Right lobe of liver (tissue), 6 donors: ENCODE data around the gene MYCT1. TPM values are rescaled to one million over a fixed set of nuclear protein-coding genes. Genes with fewer than 3 reads are reported as not detected.

ENCODE experiments used
- ATAC-seq, 4 donors: fragments of 200-7000 bp; cut with Tn5 transposase; one replicate each; pipeline ENCODE4 v1.9.1; 2020; ENCODE audit warnings: mild to moderate bottlenecking in 4 of 4, moderate library complexity in 4 of 4
- DNase-seq, 3 donors: peaks; one replicate each; pipeline ENCODE4 v3.0.0-alpha.2; 2020
- H3K27ac ChIP-seq, 3 donors: fragments of 200-600 bp; one replicate each; pipeline ENCODE4 v1.8.0; 2022
- H3K27me3 ChIP-seq, 2 donors: fragments of 200-600 bp; one replicate each; pipeline ENCODE4 v1.8.0; 2022
- H3K36me3 ChIP-seq, 4 donors: fragments of 200-600 bp; sonication (generic) in 1 of 4; one replicate each; pipeline versions ENCODE4 v1.5.1 to v1.8.0; 2017 to 2022; ENCODE audit warnings: control low read depth in 1 of 4
- H3K4me1 ChIP-seq, 4 donors: fragments of 200-600 bp; sonication (generic) in 1 of 4; one replicate each; pipeline versions ENCODE4 v1.5.1 to v1.8.0; 2017 to 2022; ENCODE audit warnings: control low read depth in 1 of 4
- H3K4me3 ChIP-seq, 3 donors: fragments of 200-600 bp; one replicate each; pipeline ENCODE4 v1.8.0; 2022
- H3K9me3 ChIP-seq, 4 donors: fragments of 200-600 bp; sonication (generic) in 1 of 4; one replicate each; pipeline versions ENCODE4 v1.5.1 to v1.8.0; 2017 to 2022; ENCODE audit warnings: control low read depth in 1 of 4
- POLR2A ChIP-seq: fragments of 450-650 bp; IDR thresholded peaks from one replicate; pipeline ENCODE4 v1.6.1; 2017; ENCODE audit warnings: antibody characterized with exemption, mild to moderate bottlenecking
- WGBS: methylation state at CpG from one replicate; pipeline ENCODE4 v1.1.6; 2018; ENCODE audit warnings: low coverage, low lambda C conversion rate; ENCODE audit not compliant: insufficient coverage; ENCODE audit errors: missing lambda C conversion rate; 5-methylcytosine and 5-hydroxymethylcytosine counted together
- intact Hi-C, 2 donors: fragments of 100-400 bp; cut with DNase I; formaldehyde crosslinking; loops; one replicate each; pipeline versions ENCODE4 v1.11.2 to v1.14.1; 2022
- total RNA-seq, 6 experiments: library from RNA; depleted of rRNA in 2 of 6; stranded (reverse); fragments of >200 nt in 2 of 6; fragmentation: NEBNext Ultra II Directional in 3 of 6; extraction: Animal tissue kit (Norgen Biotek cat#: 25700) in 3 of 6; gene quantifications; one replicate each; pipeline versions ENCODE4 v1.1.0 to v1.2.4, GENCODE V29; 2016 to 2023
- TF ChIP-seq, protein P1 (sequence below), 4 donors: fragments of 200-600 bp in 3 of 4; fragments of 450-650 bp in 1 of 4; IDR thresholded peaks; one replicate each; pipeline versions ENCODE4 v1.5.1 to v1.8.0; 2016 to 2022; ENCODE audit warnings: antibody characterized with exemption in 4 of 4, mild to moderate bottlenecking in 2 of 4
- donor health status: DM: no; HTN: yes; CAD: no.
- donor health status: DM: no; HTN: no; CAD: no.
- donor health status: DM: no; HTN: no; CAD: no.
- donor health status: DM: no; HTN: yes; CAD: no.
- donor health status: DM: no; HTN: yes; CAD: no.

Gene MYCT1
- total RNA-seq, 6 experiments from 2014 or later: 2.3 to 6.6 (median 4.7) TPM

DNA sequence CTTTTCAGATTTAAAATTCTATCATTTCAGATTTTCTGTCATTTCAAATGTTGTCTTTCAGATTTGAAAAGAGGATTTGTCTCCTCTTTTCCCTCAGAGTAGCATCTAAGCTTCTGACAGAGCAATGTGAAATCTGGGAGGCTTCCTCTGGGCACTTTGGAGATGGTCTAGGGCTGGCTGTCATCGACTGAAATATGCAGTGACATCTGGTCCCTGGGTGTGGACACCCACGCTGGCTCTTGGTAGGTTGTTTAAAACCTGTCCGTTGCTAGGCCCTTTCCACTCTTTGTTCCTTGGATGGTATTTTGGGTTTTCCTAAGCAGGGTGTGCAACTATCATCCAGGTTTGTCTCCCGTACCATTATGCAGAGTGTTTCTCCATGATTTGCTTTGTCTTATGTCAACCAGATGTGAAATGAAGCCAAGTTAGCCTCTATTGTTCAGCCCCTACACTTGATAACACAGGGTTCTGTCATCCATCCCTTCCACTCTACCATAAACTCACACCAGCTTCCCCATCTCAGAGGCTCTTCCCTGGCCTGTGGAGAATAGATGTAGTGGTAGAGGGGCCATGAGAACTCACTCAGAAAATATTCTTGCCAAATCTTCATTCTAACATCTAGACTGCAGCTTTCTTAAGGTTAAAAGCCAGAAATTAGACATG lies 47.9 kb downstream of the MYCT1 start:
- whole genome bisulfite sequencing: 72% methylated on average over 4 of the region's 4 CpGs
- no peak for DNase-seq

DNA sequence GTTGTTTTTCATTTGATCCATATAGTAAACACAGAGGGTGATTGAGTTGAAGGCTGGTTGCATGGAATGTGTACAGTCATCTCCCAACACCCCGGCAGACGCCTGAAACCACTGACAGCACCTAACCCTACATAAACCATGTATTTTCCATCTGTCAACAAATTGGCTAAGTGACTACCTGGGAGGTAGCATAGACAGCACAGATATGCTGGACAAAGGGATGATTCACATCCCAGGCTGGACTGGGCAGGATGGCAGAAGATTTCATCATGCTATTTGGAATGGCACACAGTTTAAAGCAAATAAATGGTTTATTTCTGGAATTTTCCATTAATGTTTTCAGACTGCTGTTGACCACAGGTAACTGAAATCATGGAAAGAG lies 48.5 kb downstream of the MYCT1 start:
- H3K4me3 ChIP-seq: no peak overlapping the region
- no peaks in the 10 kb centered on the region for H3K27me3 ChIP-seq
- no peak for DNase-seq
- H3K9me3 ChIP-seq: no peaks in the 10 kb centered on the region
- no peak for TF ChIP-seq POLR2A
- TF ChIP-seq, protein P1, sequence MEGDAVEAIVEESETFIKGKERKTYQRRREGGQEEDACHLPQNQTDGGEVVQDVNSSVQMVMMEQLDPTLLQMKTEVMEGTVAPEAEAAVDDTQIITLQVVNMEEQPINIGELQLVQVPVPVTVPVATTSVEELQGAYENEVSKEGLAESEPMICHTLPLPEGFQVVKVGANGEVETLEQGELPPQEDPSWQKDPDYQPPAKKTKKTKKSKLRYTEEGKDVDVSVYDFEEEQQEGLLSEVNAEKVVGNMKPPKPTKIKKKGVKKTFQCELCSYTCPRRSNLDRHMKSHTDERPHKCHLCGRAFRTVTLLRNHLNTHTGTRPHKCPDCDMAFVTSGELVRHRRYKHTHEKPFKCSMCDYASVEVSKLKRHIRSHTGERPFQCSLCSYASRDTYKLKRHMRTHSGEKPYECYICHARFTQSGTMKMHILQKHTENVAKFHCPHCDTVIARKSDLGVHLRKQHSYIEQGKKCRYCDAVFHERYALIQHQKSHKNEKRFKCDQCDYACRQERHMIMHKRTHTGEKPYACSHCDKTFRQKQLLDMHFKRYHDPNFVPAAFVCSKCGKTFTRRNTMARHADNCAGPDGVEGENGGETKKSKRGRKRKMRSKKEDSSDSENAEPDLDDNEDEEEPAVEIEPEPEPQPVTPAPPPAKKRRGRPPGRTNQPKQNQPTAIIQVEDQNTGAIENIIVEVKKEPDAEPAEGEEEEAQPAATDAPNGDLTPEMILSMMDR (IDR thresholded peaks at IDR 0.05): no peak
- no peaks in the 10 kb centered on the region for H3K4me1 ChIP-seq
- intact Hi-C loops: no loop called here
- WGBS: 50% methylated on average over 2 of the region's 2 CpGs
- no peak overlapping the region for H3K27ac ChIP-seq
- ATAC-seq: peak in 3 of 4 donors; percentile 27 to 75 (median 51)
- H3K36me3 ChIP-seq: no peaks in the 10 kb centered on the region

More for the DNA sequence above, 47.9 kb downstream of the MYCT1 start:
- TF ChIP-seq POLR2A: no peak
- TF ChIP-seq, protein P1 (IDR thresholded peaks at IDR 0.05): no peak
- H3K9me3 ChIP-seq: no peaks in the 10 kb centered on the region
- intact Hi-C loops: no loop called here
- no peaks in the 10 kb centered on the region for H3K36me3 ChIP-seq
- H3K4me1 ChIP-seq: no peaks in the 10 kb centered on the region
- no peak for ATAC-seq
- H3K27ac ChIP-seq: no peak overlapping the region
- H3K4me3 ChIP-seq: no peak overlapping the region
- H3K27me3 ChIP-seq: no peaks in the 10 kb centered on the region

DNA sequence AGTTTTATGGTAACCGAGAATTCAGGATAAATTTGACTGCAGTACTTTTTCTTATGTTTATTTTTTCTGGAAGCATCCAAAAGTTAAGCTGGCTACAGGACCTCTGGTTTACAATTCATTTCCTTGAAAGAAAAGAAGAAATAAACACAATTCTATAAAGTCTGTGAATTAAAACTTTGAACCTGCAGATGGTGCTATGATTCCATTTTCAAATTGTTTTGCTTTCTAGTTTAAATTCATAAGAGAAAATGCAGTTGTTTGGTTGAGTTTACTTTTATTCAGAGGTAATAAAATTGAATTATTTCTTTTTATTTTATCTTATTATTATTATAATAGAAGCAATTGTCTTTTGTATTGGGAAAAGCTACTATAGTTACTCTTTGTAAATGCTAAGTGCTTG lies 51.1 kb downstream of the MYCT1 start:
- no peak overlapping the region for H3K27ac ChIP-seq
- no peak overlapping the region for H3K4me3 ChIP-seq
- TF ChIP-seq POLR2A: no peak
- TF ChIP-seq, protein P1 (IDR thresholded peaks at IDR 0.05): peak in 3 of 4 donors; percentile 18 to 39 (median 20)
- no peaks in the 10 kb centered on the region for H3K36me3 ChIP-seq
- 12% methylated on average over 1 of the region's 1 CpG for WGBS
- no peaks in the 10 kb centered on the region for H3K27me3 ChIP-seq
- intact Hi-C loops: no loop called here
- DNase-seq: no peak
- H3K9me3 ChIP-seq: no peaks in the 10 kb centered on the region
- ATAC-seq: no peak
- no peaks in the 10 kb centered on the region for H3K4me1 ChIP-seq

DNA sequence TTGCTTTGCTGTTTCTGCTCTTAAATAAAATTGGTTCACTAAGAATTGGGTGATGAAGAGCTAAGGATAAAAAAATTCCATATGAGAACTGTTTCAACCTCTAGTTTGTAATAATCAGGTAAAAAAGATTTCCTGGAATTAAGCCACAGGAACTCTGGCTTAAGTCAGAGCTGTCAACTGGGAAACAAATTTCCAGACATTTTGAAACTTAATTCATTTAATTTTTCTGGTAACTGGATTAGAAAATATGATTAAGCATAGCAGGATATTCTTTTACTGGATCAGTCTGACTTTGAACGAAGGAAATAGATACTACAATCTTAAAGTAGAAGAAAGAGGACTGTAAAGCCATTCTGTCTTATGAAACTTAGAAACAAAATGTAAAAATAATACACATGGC lies 51.6 kb downstream of the MYCT1 start:
- no peak for DNase-seq
- Histone ChIP-seq H3K27ac (no peak overlapping the region), H3K4me1 (no peaks in the 10 kb centered on the region), H3K9me3 (no peaks in the 10 kb centered on the region), H3K4me3 (no peak overlapping the region), H3K27me3 (no peaks in the 10 kb centered on the region), H3K36me3 (no peaks in the 10 kb centered on the region)
- no peak for ATAC-seq
- TF ChIP-seq, protein P1 (IDR thresholded peaks at IDR 0.05): no peak
- TF ChIP-seq POLR2A: no peak
- intact Hi-C loops: no loop called here
- WGBS: 38% methylated on average over 1 of the region's 1 CpG
